HepG2 (cell line): Measurements from ENCODE around the gene WIF1. TPM values are rescaled to one million over a fixed set of nuclear protein-coding genes. Genes with fewer than 3 reads are reported as not detected.

Experiments used
- ATAC-seq: fragments of 200-7000 bp; cut with Tn5 transposase; 3 replicates; pipeline ENCODE4 v1.9.1; 2020; ENCODE audit warnings: mild to moderate bottlenecking, moderate library complexity
- BruUV-seq: library from RNA; stranded (reverse); fragments of 400-500 nt; replicated peaks from 2 replicates; lab custom pipeline; 2021; lab: Mats Ljungman, UMichigan
- CTCF ChIA-PET: fragments of 300-600 bp; formaldehyde crosslinking; extraction: SDS; loops from one replicate; lab custom pipeline; 2021; ENCODE audit warnings: low total read pairs, inconsistent platforms, low intra/inter-chr PET ratio; lab: Yijun Ruan, JAX
- POLR2A ChIA-PET: fragments of 350-600 bp; sonication (Branson Sonifier 250); formaldehyde crosslinking; loops from one replicate; lab custom pipeline; 2020; ENCODE audit warnings: antibody characterized with exemption, inconsistent platforms; lab: Yijun Ruan, JAX
- DNase-seq: peaks from one replicate; pipeline ENCODE4 v3.0.0-alpha.2; 2015; ENCODE audit warnings: low spot score
- FAIRE-seq: peaks from 3 replicates; lab custom pipeline; 2011; peaks lifted over from hg19 to GRCh38; lab: Jason Lieb, UNC
- H2AFZ ChIP-seq: one replicate; pipeline ENCODE4 v1.6.1; 2011; ENCODE audit warnings: low read length, inconsistent platforms
- H3K27ac ChIP-seq: fragments of 300-600 bp; 3 replicates; pipeline ENCODE4 v1.8.0; 2011; ENCODE audit warnings: mixed run types, mild to moderate bottlenecking, mixed read lengths, low read length, inconsistent platforms; ENCODE audit not compliant: insufficient read depth; ENCODE audit errors: extremely low read length
- H3K27me3 ChIP-seq, 2 experiments: fragments of 200-600 bp in 1 of 2; 2 replicates in 1 of 2; 3 replicates in 1 of 2; pipeline versions ENCODE4 v1.6.0 to v1.8.0; 2011; ENCODE audit warnings: low read length in 2 of 2, mild to moderate bottlenecking in 2 of 2, moderate library complexity in 2 of 2, inconsistent platforms in 1 of 2; ENCODE audit not compliant: insufficient read depth in 2 of 2, control insufficient read depth in 1 of 2
- H3K36me3 ChIP-seq, 2 experiments: fragments of 200-600 bp in 1 of 2; replicated peaks in 1 of 2; 2 replicates in 1 of 2; 3 replicates in 1 of 2; pipeline versions ENCODE4 v1.5.1 to v1.8.0; 2011; ENCODE audit warnings: low read length in 2 of 2, inconsistent platforms in 1 of 2; ENCODE audit not compliant: insufficient read depth in 2 of 2, control insufficient read depth in 1 of 2
- H3K4me1 ChIP-seq: 2 replicates; pipeline ENCODE4 v1.5.1; 2012; ENCODE audit warnings: low read length, inconsistent platforms; ENCODE audit not compliant: insufficient read depth
- H3K4me2 ChIP-seq: 2 replicates; pipeline ENCODE4 v1.6.0; 2011; ENCODE audit warnings: low read depth, low read length, inconsistent platforms
- H3K4me3 ChIP-seq, 3 experiments: fragments of 200-600 bp in 1 of 3; sonication (generic), shearing (Covaris generic) in 1 of 3; replicated peaks in 1 of 3; 2 replicates each; pipeline ENCODE4 v1.5.1; 2011 to 2016; ENCODE audit warnings: low read length in 3 of 3, inconsistent platforms in 2 of 3, low read depth in 2 of 3, mild to moderate bottlenecking in 2 of 3, control low read depth in 1 of 3, mixed read lengths in 1 of 3; ENCODE audit not compliant: insufficient read depth in 1 of 3
- H3K79me2 ChIP-seq: one replicate; pipeline ENCODE4 v1.6.1; 2011; ENCODE audit warnings: low read length, inconsistent platforms; ENCODE audit not compliant: insufficient read depth
- H3K9ac ChIP-seq: 2 replicates; pipeline ENCODE4 v1.6.0; 2011; ENCODE audit warnings: mild to moderate bottlenecking, low read depth, low read length, inconsistent platforms; ENCODE audit not compliant: insufficient read depth
- H3K9me3 ChIP-seq: 2 replicates; pipeline ENCODE4 v1.5.1; 2012; ENCODE audit warnings: mild to moderate bottlenecking, low read length
- H4K20me1 ChIP-seq: 2 replicates; pipeline ENCODE4 v1.6.0; 2011; ENCODE audit warnings: inconsistent platforms, mild to moderate bottlenecking, low read length, moderate library complexity; ENCODE audit not compliant: insufficient read depth
- HNRNPUL1 ChIP-seq: fragments of 200-400 bp; formaldehyde crosslinking; IDR thresholded peaks from 2 replicates; pipeline ENCODE4 v1.6.1; 2017; ENCODE audit warnings: low read depth, mild to moderate bottlenecking, low read length, moderate library complexity
- SKIL ChIP-seq: sonication (generic); formaldehyde crosslinking; IDR thresholded peaks from 2 replicates; pipeline ENCODE4 v1.8.0; 2022; ENCODE audit warnings: missing genetic modification reagents, mild to moderate bottlenecking, moderate library complexity, borderline replicate concordance
- ZNF720 ChIP-seq: sonication (generic); formaldehyde crosslinking; IDR thresholded peaks from 2 replicates; pipeline ENCODE4 v1.4.0; 2020; ENCODE audit warnings: missing genetic modification reagents
- WGBS: methylation state at CpG from one replicate; pipeline ENCODE4 v1.1.6; 2017; ENCODE audit warnings: low lambda C conversion rate; 5-methylcytosine and 5-hydroxymethylcytosine counted together
- in situ Hi-C: cut with HindIII; loops from 2 replicates; pipeline ENCODE4 v1.10.0; 2017; ENCODE audit warnings: low pct_unique_long_range_greater_than_20kb; ENCODE audit not compliant: extremely low pct_ligation_motif_present
- intact Hi-C: fragments of 100-400 bp; cut with micrococcal nuclease; formaldehyde crosslinking; loops from one replicate; pipeline ENCODE4 v1.10.0; 2022; ENCODE audit not compliant: unreplicated experiment
- polyA plus RNA-seq, 8 experiments: library from polyadenylated mRNA; depleted of rRNA in 3 of 8; stranded (reverse) in 7 of 8; unstranded in 1 of 8; fragments of >200 nt; fragmentation: Illumina TruSeq in 4 of 8; extraction: Trizol in 4 of 8; gene quantifications; 2 replicates each; pipeline versions ENCODE4 v1.2.1 to v1.2.3, GENCODE V29; 2011 to 2016; ENCODE audit warnings: low read depth in 4 of 8, missing spikeins in 1 of 8, mixed read lengths in 1 of 8; ENCODE audit not compliant: insufficient read depth in 1 of 8
- total RNA-seq, 5 experiments: library from RNA; depleted of rRNA; stranded (reverse); fragments of >200 nt; fragmentation: Illumina TruSeq; extraction: Trizol; gene quantifications; 2 replicates each; pipeline ENCODE4 v1.2.3, GENCODE V29; 2016; ENCODE audit warnings: low read depth in 1 of 5
- TF ChIP-seq, protein P1 (sequence below): sonication (generic); formaldehyde crosslinking; IDR thresholded peaks from 2 replicates; pipeline ENCODE4 v1.5.0; 2020; ENCODE audit warnings: mild to moderate bottlenecking, missing genetic modification reagents, moderate library complexity
- TF ChIP-seq, protein P2 (sequence below): sonication (generic); formaldehyde crosslinking; IDR thresholded peaks from 2 replicates; pipeline ENCODE4 v1.8.0; 2022; ENCODE audit warnings: mild to moderate bottlenecking, missing genetic modification reagents, borderline replicate concordance

Gene WIF1
- total and polyA plus RNA-seq, 2 of the 13 experiments (the other 11 are each of a cell fraction or from before 2014, with no cell fraction given), result not detected

DNA sequence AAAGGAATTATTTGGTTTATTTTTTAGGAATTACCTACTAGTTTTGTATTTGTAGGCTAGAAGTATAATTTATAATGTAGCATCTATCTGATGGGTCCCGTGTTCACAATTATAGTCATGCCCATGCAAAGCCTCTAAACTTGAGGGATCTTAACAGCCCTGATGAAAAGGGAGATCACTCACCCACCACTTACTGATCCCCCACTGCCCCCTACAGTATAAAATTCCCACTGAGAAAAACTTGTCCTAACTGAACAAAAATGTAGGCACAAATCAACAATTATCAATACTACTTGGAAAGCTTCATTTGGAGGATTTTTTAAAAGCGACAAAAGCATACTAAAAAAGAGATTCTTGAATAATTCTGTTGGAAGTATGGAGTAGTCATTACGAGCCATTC lies 21.0 kb downstream of the WIF1 start (continued):
- no peak for TF ChIP-seq SKIL (CRISPR knock-in tag)
- TF ChIP-seq, protein P1, sequence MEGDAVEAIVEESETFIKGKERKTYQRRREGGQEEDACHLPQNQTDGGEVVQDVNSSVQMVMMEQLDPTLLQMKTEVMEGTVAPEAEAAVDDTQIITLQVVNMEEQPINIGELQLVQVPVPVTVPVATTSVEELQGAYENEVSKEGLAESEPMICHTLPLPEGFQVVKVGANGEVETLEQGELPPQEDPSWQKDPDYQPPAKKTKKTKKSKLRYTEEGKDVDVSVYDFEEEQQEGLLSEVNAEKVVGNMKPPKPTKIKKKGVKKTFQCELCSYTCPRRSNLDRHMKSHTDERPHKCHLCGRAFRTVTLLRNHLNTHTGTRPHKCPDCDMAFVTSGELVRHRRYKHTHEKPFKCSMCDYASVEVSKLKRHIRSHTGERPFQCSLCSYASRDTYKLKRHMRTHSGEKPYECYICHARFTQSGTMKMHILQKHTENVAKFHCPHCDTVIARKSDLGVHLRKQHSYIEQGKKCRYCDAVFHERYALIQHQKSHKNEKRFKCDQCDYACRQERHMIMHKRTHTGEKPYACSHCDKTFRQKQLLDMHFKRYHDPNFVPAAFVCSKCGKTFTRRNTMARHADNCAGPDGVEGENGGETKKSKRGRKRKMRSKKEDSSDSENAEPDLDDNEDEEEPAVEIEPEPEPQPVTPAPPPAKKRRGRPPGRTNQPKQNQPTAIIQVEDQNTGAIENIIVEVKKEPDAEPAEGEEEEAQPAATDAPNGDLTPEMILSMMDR (CRISPR knock-in tag), result peak; percentile 61
- TF ChIP-seq, protein P2, sequence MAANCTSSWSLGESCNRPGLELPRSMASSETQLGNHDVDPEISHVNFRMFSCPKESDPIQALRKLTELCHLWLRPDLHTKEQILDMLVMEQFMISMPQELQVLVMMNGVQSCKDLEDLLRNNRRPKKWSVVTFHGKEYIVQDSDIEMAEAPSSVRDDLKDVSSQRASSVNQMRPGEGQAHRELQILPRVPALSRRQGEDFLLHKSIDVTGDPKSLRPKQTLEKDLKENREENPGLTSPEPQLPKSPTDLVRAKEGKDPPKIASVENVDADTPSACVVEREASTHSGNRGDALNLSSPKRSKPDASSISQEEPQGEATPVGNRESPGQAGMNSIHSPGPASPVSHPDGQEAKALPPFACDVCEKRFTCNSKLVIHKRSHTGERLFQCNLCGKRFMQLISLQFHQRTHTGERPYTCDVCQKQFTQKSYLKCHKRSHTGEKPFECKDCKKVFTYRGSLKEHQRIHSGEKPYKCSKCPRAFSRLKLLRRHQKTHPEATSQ (CRISPR knock-in tag), result no peak

DNA sequence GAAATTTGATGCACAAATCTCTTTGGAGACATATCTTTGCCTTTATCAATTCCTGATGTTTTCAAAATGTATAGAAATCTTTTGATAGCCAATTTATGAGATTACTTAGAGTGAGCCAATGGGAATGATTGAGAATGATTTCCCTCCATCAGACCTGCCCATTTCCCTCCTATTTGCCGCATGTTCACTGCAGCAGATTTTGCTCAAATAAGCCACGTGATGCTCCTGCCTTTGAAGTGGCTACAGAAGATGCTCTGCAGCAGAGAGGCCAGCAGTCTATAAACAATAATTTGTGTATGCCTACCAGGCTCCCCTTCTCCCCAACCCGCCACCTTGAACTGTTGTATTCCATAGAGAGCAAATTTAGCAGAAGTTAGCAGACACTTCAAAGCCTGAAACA lies 21.9 kb downstream of the WIF1 start:
- Histone ChIP-seq H3K36me3 (no peaks in the 10 kb centered on the region), H4K20me1 (no peaks in the 10 kb centered on the region), H3K4me2 (no peak overlapping the region), H3K4me3 (no peak overlapping the region), H3K27ac (no peak overlapping the region), H3K4me1 (no peaks in the 10 kb centered on the region), H3K9me3 (no peaks in the 10 kb centered on the region)
- ATAC-seq (no peak), DNase-seq (no peak), FAIRE-seq (no peak)
- BruUV-seq, result no TSS peak
- 17% methylated on average over 3 of the region's 3 CpGs for WGBS
- TF ChIP-seq HNRNPUL1, result no peak
- TF ChIP-seq ZNF720 (CRISPR knock-in tag), result no peak
- TF ChIP-seq, all 625 proteins: peak for 0
- no peaks in the 10 kb centered on the region for H3K27me3 ChIP-seq
- no peak overlapping the region for H2AFZ ChIP-seq
- no peaks in the 10 kb centered on the region for H3K79me2 ChIP-seq
- H3K9ac ChIP-seq, result no peak overlapping the region
- intact Hi-C loops (no loop called here), in situ Hi-C loops (no loop called here)
- ChIA-PET CTCF (interaction anchor here (1.5 kb wide), 1 partner anchor 208 kb away, joined by 6 read pairs; no protein-coding TSS in a partner anchor), POLR2A (no interaction called here)
